LNCaP clone FGC (cell line): ENCODE data around the gene TRMT44.

Experiments
- DNase-seq: peaks from one replicate; pipeline ENCODE4 v3.0.0-alpha.2; 2011; ENCODE audit warnings: low read depth
- H3K4me3 ChIP-seq: 2 replicates; pipeline ENCODE4 v1.5.1; 2011; ENCODE audit warnings: mild to moderate bottlenecking, low read depth, low read length, control low read depth
- TF ChIP-seq, protein P1 (sequence below): IDR thresholded peaks from 2 replicates; pipeline ENCODE4 v1.5.1; 2012; ENCODE audit warnings: mild to moderate bottlenecking; ENCODE audit not compliant: control insufficient read depth, insufficient read depth; ENCODE audit errors: extremely low read depth

TRMT44 gene

DNA sequence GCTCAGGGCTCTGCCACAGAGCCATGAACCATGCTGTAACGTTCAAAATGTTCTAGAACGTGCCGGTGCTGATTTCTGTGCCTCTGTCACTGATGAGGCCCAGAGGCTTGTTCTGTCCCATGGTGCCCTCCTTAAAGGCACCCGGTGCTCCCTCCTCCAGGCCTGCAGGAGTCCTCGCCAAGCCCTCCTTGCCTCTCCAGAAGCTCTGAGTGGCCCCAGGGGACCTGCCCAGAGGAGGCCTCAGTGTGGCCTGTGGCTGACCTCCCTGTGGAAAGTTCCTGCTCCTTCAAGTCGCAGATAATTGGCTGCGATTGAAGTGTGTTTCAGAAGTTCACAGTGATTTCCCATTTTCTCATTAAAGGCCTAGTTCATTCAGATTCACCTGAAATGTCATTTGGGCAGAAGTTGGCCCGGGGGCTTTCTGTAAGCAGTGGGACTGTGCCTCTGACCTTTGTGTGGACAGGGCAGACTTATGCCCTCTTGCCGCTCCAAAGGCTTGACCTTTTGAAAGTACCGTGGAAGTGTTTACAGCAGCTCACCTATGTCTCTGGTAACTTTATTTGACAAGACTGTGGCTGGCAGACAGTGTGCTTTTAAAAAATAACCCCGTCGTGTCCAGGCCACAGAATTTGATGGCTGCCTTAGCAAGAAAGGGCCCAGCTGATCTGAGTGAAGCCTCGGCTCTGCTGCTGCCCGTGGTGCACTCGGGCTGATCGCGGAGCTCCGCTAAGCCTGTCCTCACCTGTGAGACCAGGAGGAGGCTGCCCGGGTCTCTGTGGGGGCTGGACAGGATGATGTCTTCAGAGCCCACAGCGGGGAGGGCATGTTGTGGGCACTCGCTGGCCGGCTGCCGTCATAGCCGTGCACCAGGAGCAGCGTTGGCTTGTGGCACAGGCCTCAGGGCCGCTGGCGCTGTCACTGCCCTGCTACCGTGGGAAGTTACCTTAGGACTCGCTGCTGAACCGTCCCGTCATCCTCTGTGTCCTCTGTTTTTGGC, 25.3 kb downstream of the TRMT44 start:
- no peak overlapping the region for H3K4me3 ChIP-seq
- DNase-seq = no peak
- TF ChIP-seq, protein P1, sequence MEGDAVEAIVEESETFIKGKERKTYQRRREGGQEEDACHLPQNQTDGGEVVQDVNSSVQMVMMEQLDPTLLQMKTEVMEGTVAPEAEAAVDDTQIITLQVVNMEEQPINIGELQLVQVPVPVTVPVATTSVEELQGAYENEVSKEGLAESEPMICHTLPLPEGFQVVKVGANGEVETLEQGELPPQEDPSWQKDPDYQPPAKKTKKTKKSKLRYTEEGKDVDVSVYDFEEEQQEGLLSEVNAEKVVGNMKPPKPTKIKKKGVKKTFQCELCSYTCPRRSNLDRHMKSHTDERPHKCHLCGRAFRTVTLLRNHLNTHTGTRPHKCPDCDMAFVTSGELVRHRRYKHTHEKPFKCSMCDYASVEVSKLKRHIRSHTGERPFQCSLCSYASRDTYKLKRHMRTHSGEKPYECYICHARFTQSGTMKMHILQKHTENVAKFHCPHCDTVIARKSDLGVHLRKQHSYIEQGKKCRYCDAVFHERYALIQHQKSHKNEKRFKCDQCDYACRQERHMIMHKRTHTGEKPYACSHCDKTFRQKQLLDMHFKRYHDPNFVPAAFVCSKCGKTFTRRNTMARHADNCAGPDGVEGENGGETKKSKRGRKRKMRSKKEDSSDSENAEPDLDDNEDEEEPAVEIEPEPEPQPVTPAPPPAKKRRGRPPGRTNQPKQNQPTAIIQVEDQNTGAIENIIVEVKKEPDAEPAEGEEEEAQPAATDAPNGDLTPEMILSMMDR = no peak

DNA sequence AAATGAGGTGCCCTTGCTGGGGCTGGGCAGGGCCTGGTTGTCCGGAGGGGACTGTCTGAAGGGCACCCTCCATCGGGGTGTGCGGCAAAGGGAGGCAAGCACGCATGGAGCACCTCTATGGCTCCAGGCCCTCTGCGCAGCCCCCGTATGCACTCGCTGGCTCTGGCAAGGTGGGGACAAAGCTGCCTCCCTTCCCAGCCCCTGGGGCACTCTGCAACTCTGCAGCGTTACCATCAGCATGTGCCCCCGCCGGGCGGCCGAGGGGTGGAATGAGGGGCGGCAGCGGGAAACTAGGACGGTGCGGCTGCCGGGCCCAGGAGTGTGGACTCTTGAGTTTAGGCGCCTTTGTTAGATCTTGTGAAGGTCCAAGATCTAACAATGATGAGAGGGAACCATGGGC, 26.4 kb downstream of the TRMT44 start:
- no peak overlapping the region for H3K4me3 ChIP-seq
- TF ChIP-seq, protein P1 = no peak
- DNase-seq = no peak

GRCh38 chr4:8468746-8469535, 28.4 kb downstream of the TRMT44 start:
- TF ChIP-seq, protein P1 = peak; percentile 97
- DNase-seq = peak; percentile 15
- no peak overlapping the region for H3K4me3 ChIP-seq

DNA sequence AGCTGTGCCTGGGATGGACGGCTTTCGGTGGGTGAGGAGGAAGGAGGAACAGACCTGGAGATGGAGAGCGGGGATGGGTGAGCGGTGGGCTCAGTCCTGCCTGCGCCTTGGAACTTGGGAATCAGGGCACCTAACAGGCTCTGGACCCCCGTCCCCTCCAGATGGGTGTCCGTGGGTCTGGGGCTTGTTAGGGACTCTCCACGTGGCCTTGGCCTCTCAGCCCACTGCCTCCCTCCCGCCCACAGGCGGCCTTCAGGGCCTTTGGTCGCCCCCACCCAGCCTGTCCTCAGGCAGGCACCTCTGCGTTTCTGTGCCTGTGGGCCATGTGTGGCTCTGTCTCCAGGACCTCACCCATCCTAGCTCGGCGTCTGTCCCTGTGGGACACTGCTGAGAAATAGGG, 29.0 kb downstream of the TRMT44 start:
- H3K4me3 ChIP-seq = no peak overlapping the region
- TF ChIP-seq, protein P1 = no peak
- no peak for DNase-seq

- TF ChIP-seq, protein P1 = no peak
- DNase-seq = no peak
- H3K4me3 ChIP-seq = no peak overlapping the region
Observed at GRCh38 chr4:8470451-8471024, 30.0 kb downstream of the TRMT44 start.

GRCh38 chr4:8471211-8471875, 30.8 kb downstream of the TRMT44 start:
- TF ChIP-seq, protein P1 = no peak
- no peak for DNase-seq
- no peak overlapping the region for H3K4me3 ChIP-seq
